Measurements from ENCODE around the gene USPL1. TPM values are rescaled to one million over a fixed set of nuclear protein-coding genes. Genes with fewer than 3 reads are reported as not detected.

Gene USPL1
- total and polyA plus RNA-seq, 2 of the 13 experiments (the other 11 are each of a cell fraction or from before 2014, with no cell fraction given): 13.7 to 15.9 TPM

DNA sequence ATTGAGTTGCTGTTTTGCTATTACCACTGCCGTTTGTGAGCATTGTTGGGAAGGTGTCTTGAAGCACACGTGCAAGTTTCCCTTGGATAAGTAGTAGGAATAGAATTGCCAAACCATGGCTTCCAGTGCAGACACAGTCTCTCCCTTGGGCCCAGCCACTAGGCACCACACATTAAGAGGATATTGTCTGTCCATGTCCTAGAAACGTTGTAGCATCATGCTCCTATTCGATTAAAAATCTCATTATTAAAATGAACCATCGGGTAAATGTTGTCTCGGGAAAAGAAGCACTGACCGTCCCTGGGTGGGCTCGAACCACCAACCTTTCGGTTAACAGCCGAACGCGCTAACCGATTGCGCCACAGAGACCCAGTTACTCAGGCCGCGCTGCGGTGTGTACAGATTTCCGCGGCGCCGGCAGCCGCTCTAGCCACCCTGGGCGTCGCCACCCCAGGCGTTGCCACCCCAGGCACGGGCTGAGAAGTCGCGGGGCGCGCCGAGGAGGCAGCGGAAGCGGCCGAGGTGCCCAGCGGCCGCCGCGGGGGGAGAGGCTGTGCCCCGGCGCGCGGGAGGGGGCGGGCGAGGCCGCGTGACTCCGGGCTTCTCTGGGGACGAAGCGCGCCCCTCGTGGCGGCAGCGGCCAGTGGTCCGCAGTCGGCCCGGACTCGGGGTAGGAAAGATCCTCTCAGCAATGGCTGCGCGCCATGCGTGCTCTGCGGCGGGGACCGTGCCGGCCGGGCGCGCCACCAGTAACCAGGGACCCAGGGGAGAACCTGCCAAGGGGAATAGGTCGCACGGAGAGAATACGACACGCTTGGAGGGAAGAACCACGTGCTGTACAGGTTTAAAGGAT is 56.2 kb downstream of the USPL1 start (continued):
- TF ChIP-seq RBFOX2 (IDR thresholded peaks at IDR 0.05; ENCODE audit: low read depth, low read length) (peak; percentile 81), ZNF430 (CRISPR knock-in tag; IDR thresholded peaks at IDR 0.05) (no peak), ZNF567 (CRISPR knock-in tag; IDR thresholded peaks at IDR 0.05; ENCODE audit: borderline replicate concordance) (peak; percentile 67; the same call in 1 of the 2 replicates), CREB1 (IDR thresholded peaks at IDR 0.05) (no peak), CREB1 (CRISPR knock-in tag; IDR thresholded peaks at IDR 0.05) (no peak; the same call in 1 of the 2 replicates), TCF7L2 (IDR thresholded peaks at IDR 0.05; ENCODE audit: low read depth, low read length) (no peak), ZNF12 (CRISPR knock-in tag; IDR thresholded peaks at IDR 0.05) (peak; percentile 17; the same call in 1 of the 2 replicates), SMARCC2 (IDR thresholded peaks at IDR 0.05) (no peak), CBX1 (IDR thresholded peaks at IDR 0.05; ENCODE audit: low read depth) (peak; percentile 46), ZNF841 (CRISPR knock-in tag; IDR thresholded peaks at IDR 0.05; ENCODE audit: borderline replicate concordance) (0 out of 2 replicates have a peak, but pooled peaks have one; percentile 44), NFYC (CRISPR knock-in tag; IDR thresholded peaks at IDR 0.05) (no peak), XRCC5 (optimal IDR thresholded peaks at IDR 0.05; ENCODE audit: low read length) (peak; percentile 84), MIER2 (CRISPR knock-in tag; IDR thresholded peaks at IDR 0.05) (no peak)
- TF ChIP-seq, protein P1, sequence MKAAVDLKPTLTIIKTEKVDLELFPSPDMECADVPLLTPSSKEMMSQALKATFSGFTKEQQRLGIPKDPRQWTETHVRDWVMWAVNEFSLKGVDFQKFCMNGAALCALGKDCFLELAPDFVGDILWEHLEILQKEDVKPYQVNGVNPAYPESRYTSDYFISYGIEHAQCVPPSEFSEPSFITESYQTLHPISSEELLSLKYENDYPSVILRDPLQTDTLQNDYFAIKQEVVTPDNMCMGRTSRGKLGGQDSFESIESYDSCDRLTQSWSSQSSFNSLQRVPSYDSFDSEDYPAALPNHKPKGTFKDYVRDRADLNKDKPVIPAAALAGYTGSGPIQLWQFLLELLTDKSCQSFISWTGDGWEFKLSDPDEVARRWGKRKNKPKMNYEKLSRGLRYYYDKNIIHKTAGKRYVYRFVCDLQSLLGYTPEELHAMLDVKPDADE (CRISPR knock-in tag; IDR thresholded peaks at IDR 0.05): no peak
- TF ChIP-seq, protein P2, sequence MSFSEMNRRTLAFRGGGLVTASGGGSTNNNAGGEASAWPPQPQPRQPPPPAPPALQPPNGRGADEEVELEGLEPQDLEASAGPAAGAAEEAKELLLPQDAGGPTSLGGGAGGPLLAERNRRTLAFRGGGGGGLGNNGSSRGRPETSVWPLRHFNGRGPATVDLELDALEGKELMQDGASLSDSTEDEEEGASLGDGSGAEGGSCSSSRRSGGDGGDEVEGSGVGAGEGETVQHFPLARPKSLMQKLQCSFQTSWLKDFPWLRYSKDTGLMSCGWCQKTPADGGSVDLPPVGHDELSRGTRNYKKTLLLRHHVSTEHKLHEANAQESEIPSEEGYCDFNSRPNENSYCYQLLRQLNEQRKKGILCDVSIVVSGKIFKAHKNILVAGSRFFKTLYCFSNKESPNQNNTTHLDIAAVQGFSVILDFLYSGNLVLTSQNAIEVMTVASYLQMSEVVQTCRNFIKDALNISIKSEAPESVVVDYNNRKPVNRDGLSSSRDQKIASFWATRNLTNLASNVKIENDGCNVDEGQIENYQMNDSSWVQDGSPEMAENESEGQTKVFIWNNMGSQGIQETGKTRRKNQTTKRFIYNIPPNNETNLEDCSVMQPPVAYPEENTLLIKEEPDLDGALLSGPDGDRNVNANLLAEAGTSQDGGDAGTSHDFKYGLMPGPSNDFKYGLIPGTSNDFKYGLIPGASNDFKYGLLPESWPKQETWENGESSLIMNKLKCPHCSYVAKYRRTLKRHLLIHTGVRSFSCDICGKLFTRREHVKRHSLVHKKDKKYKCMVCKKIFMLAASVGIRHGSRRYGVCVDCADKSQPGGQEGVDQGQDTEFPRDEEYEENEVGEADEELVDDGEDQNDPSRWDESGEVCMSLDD (CRISPR knock-in tag; IDR thresholded peaks at IDR 0.05; ENCODE audit: borderline replicate concordance): no peak
- TF ChIP-seq, protein P3, sequence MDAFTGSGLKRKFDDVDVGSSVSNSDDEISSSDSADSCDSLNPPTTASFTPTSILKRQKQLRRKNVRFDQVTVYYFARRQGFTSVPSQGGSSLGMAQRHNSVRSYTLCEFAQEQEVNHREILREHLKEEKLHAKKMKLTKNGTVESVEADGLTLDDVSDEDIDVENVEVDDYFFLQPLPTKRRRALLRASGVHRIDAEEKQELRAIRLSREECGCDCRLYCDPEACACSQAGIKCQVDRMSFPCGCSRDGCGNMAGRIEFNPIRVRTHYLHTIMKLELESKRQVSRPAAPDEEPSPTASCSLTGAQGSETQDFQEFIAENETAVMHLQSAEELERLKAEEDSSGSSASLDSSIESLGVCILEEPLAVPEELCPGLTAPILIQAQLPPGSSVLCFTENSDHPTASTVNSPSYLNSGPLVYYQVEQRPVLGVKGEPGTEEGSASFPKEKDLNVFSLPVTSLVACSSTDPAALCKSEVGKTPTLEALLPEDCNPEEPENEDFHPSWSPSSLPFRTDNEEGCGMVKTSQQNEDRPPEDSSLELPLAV (CRISPR knock-in tag; conservative IDR thresholded peaks at IDR 0.05; ENCODE audit: low read depth): no peak
- TF ChIP-seq, protein P4, sequence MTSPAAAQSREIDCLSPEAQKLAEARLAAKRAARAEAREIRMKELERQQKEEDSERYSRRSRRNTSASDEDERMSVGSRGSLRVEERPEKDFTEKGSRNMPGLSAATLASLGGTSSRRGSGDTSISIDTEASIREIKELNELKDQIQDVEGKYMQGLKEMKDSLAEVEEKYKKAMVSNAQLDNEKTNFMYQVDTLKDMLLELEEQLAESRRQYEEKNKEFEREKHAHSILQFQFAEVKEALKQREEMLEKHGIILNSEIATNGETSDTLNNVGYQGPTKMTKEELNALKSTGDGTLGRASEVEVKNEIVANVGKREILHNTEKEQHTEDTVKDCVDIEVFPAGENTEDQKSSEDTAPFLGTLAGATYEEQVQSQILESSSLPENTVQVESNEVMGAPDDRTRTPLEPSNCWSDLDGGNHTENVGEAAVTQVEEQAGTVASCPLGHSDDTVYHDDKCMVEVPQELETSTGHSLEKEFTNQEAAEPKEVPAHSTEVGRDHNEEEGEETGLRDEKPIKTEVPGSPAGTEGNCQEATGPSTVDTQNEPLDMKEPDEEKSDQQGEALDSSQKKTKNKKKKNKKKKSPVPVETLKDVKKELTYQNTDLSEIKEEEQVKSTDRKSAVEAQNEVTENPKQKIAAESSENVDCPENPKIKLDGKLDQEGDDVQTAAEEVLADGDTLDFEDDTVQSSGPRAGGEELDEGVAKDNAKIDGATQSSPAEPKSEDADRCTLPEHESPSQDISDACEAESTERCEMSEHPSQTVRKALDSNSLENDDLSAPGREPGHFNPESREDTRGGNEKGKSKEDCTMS (CRISPR knock-in tag; conservative IDR thresholded peaks at IDR 0.05): no peak
